Endodermal cell (in vitro differentiated cells): Measurements from ENCODE around the gene CLIC4. TPM values are rescaled to one million over a fixed set of nuclear protein-coding genes. Genes with fewer than 3 reads are reported as not detected.
"Not testable (repeated sequence)": the region's sequence is repeated elsewhere in the genome, so short reads cannot be mapped to it uniquely, and the experiment has no call there.

Experiments
- DNase-seq: peaks from one replicate; pipeline ENCODE4 v3.0.0-alpha.2; 2017
- H3K27ac ChIP-seq: 2 replicates; pipeline ENCODE4 v1.5.1; 2013; ENCODE audit warnings: mild to moderate bottlenecking, low read depth, low read length, moderate library complexity
- H3K27me3 ChIP-seq: 2 replicates; pipeline ENCODE4 v1.6.1; 2013; ENCODE audit warnings: mild to moderate bottlenecking, low read length, moderate library complexity; ENCODE audit not compliant: insufficient read depth, control insufficient read depth, poor library complexity, severe bottlenecking
- H3K36me3 ChIP-seq: 2 replicates; pipeline ENCODE4 v1.7.0; 2013; ENCODE audit warnings: mild to moderate bottlenecking, low read length, moderate library complexity; ENCODE audit not compliant: control insufficient read depth, insufficient read depth
- H3K4me1 ChIP-seq: one replicate; pipeline ENCODE4 v1.7.0; 2013; ENCODE audit warnings: low read length; ENCODE audit not compliant: control insufficient read depth, insufficient read depth
- H3K4me3 ChIP-seq: 2 replicates; pipeline ENCODE4 v1.5.1; 2013; ENCODE audit warnings: mild to moderate bottlenecking, low read length, moderate library complexity
- H3K9ac ChIP-seq: 2 replicates; pipeline ENCODE4 v1.6.1; 2013; ENCODE audit warnings: mild to moderate bottlenecking, low read length, moderate library complexity; ENCODE audit not compliant: poor library complexity, severe bottlenecking; ENCODE audit errors: extremely low read depth
- H3K9me3 ChIP-seq: 2 replicates; pipeline ENCODE4 v1.6.1; 2013; ENCODE audit warnings: mild to moderate bottlenecking, low read length, moderate library complexity; ENCODE audit not compliant: control insufficient read depth
- H3K27ac Mint-ChIP-seq: 2 replicates; pipeline ENCODE4 v1.8.0; 2020; ENCODE audit warnings: mixed read lengths
- H3K27me3 Mint-ChIP-seq: 2 replicates; pipeline ENCODE4 v1.8.0; 2021; ENCODE audit warnings: mild to moderate bottlenecking, mixed read lengths; ENCODE audit not compliant: insufficient read depth
- H3K36me3 Mint-ChIP-seq: 2 replicates; pipeline ENCODE4 v1.8.0; 2020; ENCODE audit warnings: low read depth, mixed read lengths
- H3K4me1 Mint-ChIP-seq: 2 replicates; pipeline ENCODE4 v1.8.0; 2020; ENCODE audit warnings: mixed read lengths
- H3K4me3 Mint-ChIP-seq: 2 replicates; pipeline ENCODE4 v1.8.0; 2020; ENCODE audit warnings: mild to moderate bottlenecking, moderate library complexity, mixed read lengths
- H3K9me3 Mint-ChIP-seq: 2 replicates; pipeline ENCODE4 v1.8.0; 2020; ENCODE audit warnings: mild to moderate bottlenecking, mixed read lengths
- WGBS, 2 experiments: methylation state at CpG; one replicate each; pipeline versions ENCODE4 v1.1.5 to v1.1.7; 2013; ENCODE audit warnings: missing lambda C conversion rate in 2 of 2, mixed read lengths in 1 of 2; ENCODE audit not compliant: insufficient coverage in 1 of 2, insufficient read length in 1 of 2; 5-methylcytosine and 5-hydroxymethylcytosine counted together
- total RNA-seq, 2 donors: library from RNA; stranded (reverse); fragmentation: NEBNext Ultra II Directional in 1 of 2; extraction: Animal tissue kit (Norgen Biotek cat#: 25700) in 1 of 2; gene quantifications; 2 replicates in 1 of 2; 3 replicates in 1 of 2; pipeline ENCODE4 v1.2.1, GENCODE V29; 2021
- TF ChIP-seq, protein P1 (sequence below): fragments of 200-600 bp; sonication (generic); conservative IDR thresholded peaks from 2 replicates; pipeline ENCODE4 v1.5.0; 2021; ENCODE audit warnings: antibody characterized with exemption, mild to moderate bottlenecking

The CLIC4 gene
- total RNA-seq, 2 donors from 2014 or later: 119 to 146 TPM

GRCh38 chr1:24890887-24891286, 145.6 kb downstream of the CLIC4 start:
- Mint-ChIP-seq H3K4me3 (no peak overlapping the region), H3K36me3 (peaks cover 2% of the 10 kb centered on the region), H3K9me3 (peaks cover 39% of the 10 kb centered on the region), H3K27me3 (peaks cover 9% of the 10 kb centered on the region), H3K27ac (no peak overlapping the region), H3K4me1 (no peaks in the 10 kb centered on the region)
- DNase-seq: no peak
- Histone ChIP-seq H3K27me3 (no peaks in the 10 kb centered on the region), H3K4me3 (no peak overlapping the region), H3K9me3 (peaks cover 17% of the 10 kb centered on the region), H3K9ac (no peak overlapping the region), H3K27ac (no peak overlapping the region), H3K36me3 (no peaks in the 10 kb centered on the region), H3K4me1 (no peaks in the 10 kb centered on the region)
- TF ChIP-seq, protein P1, sequence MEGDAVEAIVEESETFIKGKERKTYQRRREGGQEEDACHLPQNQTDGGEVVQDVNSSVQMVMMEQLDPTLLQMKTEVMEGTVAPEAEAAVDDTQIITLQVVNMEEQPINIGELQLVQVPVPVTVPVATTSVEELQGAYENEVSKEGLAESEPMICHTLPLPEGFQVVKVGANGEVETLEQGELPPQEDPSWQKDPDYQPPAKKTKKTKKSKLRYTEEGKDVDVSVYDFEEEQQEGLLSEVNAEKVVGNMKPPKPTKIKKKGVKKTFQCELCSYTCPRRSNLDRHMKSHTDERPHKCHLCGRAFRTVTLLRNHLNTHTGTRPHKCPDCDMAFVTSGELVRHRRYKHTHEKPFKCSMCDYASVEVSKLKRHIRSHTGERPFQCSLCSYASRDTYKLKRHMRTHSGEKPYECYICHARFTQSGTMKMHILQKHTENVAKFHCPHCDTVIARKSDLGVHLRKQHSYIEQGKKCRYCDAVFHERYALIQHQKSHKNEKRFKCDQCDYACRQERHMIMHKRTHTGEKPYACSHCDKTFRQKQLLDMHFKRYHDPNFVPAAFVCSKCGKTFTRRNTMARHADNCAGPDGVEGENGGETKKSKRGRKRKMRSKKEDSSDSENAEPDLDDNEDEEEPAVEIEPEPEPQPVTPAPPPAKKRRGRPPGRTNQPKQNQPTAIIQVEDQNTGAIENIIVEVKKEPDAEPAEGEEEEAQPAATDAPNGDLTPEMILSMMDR: no peak
- 81 to 84% methylated on average over 2 of the region's 2 CpGs for WGBS, 2 experiments

- peaks cover 17% of the 10 kb centered on the region for H3K9me3 ChIP-seq
- not testable (repeated sequence) for H3K4me3 ChIP-seq, H3K36me3 Mint-ChIP-seq, H3K27ac ChIP-seq, H3K4me1 ChIP-seq, DNase-seq, H3K27ac Mint-ChIP-seq, H3K27me3 ChIP-seq, H3K9ac ChIP-seq, H3K36me3 ChIP-seq, H3K27me3 Mint-ChIP-seq, H3K4me1 Mint-ChIP-seq, H3K4me3 Mint-ChIP-seq
- 67% methylated on average over 1 of the region's 1 CpG; no CpG with 5 or more reads in 1 of the 2 experiments for WGBS, 2 experiments
- peaks cover 39% of the 10 kb centered on the region for H3K9me3 Mint-ChIP-seq
Observed at GRCh38 chr1:24891367-24891766, 146.1 kb downstream of the CLIC4 start.

GRCh38 chr1:24892188-24893153, 147.2 kb downstream of the CLIC4 start:
- peaks cover 2% of the 10 kb centered on the region for H3K36me3 Mint-ChIP-seq
- no peak overlapping the region for H3K4me3 Mint-ChIP-seq
- TF ChIP-seq, protein P1: no peak
- Histone ChIP-seq H3K27me3 (no peaks in the 10 kb centered on the region), H3K27ac (no peak overlapping the region), H3K9ac (no peak overlapping the region), H3K4me3 (no peak overlapping the region), H3K4me1 (no peaks in the 10 kb centered on the region), H3K36me3 (no peaks in the 10 kb centered on the region), H3K9me3 (peaks cover 17% of the 10 kb centered on the region)
- WGBS, 2 experiments: 80 to 85% methylated on average over 1 of the region's 1 CpG
- peaks cover 39% of the 10 kb centered on the region for H3K9me3 Mint-ChIP-seq
- H3K27ac Mint-ChIP-seq: no peak overlapping the region
- H3K27me3 Mint-ChIP-seq: peaks cover 6% of the 10 kb centered on the region
- DNase-seq: no peak
- no peaks in the 10 kb centered on the region for H3K4me1 Mint-ChIP-seq
